Skin of body (tissue), 2 donors: Measurements from ENCODE around the gene NOTUM. TPM values are rescaled to one million over a fixed set of nuclear protein-coding genes. Genes with fewer than 3 reads are reported as not detected.
"Not testable (repeated sequence)": the region's sequence is repeated elsewhere in the genome, so short reads cannot be mapped to it uniquely, and the experiment has no call there.

Source experiments
- DNase-seq: peaks from one replicate; lab custom pipeline; 2025; lab: John Stamatoyannopoulos, UW
- total RNA-seq: library from RNA; depleted of rRNA; stranded (reverse); fragments of >200 nt; gene quantifications from one replicate; pipeline ENCODE4 v1.2.3, GENCODE V29; 2014

The NOTUM gene
- total RNA-seq, 1 donor from 2014 or later = 1.7 TPM

DNA sequence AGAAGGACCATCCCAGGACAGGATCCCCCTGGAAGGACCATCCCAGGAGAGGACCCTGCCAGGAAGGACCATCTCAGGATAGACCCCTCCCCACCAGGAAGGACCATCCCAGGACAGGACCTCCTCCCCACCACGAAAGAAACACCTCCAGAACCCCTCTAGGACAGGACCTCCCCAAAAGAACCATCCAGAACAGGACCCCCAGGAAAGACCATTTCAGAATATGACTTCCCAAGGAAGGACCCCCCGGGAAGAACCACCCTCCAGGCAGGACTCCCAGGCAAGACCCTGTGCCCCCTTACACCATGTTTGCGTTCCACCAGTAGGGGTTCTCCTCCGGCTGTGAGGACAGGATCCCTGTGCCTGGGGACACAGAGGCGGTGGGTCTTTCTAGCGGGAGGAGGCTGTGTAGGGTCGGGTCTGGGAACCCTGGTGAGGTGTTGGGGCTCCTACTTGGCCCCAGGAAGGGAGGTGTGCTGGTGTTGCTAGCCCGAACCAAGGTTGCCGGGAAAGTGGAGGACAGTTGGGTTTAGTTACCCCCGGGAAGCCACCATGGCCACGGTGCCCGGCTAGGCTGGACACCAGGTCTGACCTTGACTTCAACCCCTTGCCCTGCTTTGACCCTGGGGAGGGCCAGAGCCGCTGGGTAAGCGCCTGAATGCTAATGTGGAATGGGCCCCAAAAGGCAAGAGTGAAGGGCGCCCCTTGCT, 2.2 kb downstream of the NOTUM start:
- DNase-seq = no peak

- DNase-seq = no peak
Observed at GRCh38 chr17:81957691-81958432, 3.1 kb downstream of the NOTUM start.

- no peak for DNase-seq
Observed at GRCh38 chr17:81956607-81957589, 4.1 kb downstream of the NOTUM start.

DNA sequence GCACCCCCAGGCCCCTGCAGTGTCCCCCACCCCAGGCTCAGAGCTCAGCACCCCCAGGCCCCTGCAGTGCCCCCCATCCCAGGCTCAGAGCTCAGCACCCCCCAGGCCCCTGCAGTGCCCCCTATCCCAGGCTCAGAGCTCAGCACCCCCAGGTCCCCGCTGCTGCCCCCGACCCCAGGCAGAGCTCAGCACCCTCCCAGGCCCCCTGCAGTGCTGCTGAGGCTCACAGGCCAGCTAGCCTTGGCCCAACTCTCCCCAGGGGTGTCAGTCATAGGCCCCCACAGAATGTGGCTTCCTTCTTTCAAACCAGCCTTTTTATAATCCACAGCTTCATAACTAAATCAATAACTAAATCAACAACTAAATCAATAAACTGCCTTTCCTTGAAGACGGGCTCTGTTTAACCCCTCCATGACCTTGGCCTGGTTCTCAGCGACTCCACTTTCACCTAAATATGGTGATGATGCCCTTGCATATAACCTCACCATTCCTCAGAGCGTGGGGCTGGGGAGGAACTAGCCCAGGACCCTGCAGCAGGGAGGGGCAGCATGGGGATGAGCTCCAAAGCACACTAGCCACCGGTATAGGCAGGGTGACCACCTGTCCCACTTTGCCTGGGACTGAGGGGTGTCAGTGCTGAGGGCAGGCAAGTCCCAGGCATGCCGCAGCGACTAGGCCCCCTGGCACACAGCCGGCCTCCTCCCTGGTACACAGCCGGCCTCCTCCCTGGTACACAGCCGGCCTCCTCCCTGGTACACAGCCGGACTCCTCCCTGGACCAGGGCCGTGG, 5.0 kb downstream of the NOTUM start:
- DNase-seq = no peak

DNA sequence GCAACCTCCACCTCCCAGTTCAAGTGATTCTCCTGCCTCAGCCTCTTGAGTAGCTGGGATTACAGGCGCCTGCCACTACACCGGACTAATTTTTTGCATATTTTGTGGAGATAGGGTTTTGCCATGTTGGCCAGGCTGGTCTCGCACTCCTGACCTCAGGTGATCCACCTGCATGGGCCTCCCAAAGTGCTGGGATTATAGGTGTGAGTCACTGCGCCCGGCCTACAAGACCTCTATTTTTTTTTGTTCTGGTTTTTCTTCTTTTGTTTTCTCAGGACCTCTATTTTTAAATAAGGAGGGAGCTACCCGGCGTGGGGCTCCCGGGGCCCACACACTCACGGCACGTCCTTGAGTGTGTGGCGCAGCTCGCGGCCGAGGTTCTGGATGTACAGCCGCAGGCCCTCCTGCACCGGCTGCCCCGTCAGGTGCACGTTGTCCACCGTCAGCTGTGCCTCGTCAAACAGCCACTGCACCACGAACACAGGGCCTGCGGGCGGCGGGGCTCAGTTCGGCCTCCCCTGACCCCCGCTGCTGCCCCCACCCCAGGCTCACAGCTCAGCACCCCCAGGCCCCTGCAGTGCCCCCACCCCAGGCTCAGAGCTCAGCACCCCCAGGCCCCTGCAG, 5.8 kb downstream of the NOTUM start:
- no peak for DNase-seq

GRCh38 chr17:81954131-81955057, 6.6 kb downstream of the NOTUM start:
- DNase-seq = no peak

DNA sequence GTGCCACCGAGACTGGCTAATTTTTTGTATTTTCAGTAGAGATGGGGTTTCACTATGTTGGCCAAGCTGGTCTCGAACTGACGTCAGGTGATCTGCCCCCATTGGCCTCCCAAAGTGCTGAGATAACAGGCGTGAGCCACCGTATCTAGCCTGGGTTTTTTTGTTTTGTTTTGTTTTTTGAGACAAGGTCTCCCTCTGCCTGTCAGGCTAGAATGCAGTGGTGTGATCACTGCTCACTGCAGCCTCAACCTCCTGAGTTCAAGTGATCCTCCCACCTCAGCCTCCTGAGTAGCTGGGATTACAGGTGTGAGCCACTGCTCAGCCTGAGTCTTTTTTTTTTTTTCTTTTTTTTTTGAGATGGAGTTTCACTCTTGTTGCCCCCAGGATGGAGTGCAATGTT, 7.5 kb downstream of the NOTUM start:
- DNase-seq = not testable (repeated sequence)

DNA sequence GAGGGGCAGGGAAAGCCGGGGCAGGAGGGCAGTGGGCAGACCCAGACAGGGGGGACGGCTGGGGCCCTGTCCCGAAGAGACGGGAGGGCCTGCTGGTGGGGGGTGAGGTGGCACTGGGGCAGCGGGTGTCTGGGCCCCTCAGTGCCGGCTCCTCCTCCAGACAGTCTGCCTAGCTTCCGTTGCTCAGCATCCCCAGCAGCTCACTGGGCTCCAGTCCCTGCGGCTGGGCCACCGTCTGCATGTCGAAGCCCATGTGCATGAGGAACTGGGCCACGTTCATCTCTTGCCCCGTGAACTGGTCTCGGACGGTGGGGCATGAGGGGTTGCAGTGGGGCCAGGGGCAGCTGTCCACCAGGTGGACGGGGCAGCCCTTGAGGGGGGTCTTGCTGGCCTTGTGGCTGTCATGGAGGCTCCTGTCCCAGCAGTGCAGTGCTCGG, 8.2 kb downstream of the NOTUM start:
- no peak for DNase-seq

- no peak for DNase-seq
Observed at GRCh38 chr17:81951785-81952684, 9.0 kb downstream of the NOTUM start.

DNA sequence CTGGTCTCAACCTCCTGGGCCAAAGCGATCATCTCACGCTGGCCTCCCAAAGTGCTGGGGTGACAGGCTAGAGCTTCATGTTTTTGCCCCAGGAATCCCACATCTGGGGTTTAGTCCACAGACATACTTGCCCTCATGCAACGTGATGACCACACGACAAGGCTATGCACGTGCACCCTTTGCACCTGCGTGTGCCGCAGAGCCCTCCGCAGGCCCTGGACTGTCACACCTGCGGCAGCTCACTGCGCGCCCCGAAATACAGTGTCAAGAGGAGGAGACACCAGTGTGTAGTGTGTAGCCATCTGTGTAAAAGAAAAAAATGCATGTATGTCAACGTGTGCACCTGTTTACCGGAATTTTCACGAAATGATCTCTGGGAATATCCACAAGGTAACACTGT, 10.5 kb downstream of the NOTUM start:
- no peak for DNase-seq

- DNase-seq = no peak
Observed at GRCh38 chr17:81948635-81949378, 12.2 kb downstream of the NOTUM start.

DNA sequence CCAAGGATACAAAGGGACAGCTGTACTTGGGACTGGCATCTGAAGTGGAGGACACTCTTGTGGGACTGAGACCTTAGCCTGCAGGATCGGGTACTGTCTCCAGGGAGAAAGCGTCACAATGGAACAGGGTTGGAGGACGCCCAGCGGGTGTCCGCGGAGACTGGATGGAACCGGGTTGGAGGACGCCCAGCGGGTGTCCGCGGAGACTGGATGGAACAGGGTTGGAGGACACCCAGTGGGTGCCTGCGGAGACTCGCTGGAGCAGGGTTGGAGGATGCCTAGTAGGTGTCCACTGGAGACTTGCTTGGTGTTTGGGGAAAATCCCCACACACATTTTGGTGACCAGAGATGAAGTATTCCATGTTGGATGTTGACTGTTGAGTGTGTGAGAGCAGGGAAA, 13.8 kb downstream of the NOTUM start, which contains the start of gene MYADML2:
TSS of gene MYADML2 (minus strand) at position 45 of the 400 bp plus-strand sequence. CDS start 5,492 bp downstream, outside the sequence.
- no peak for DNase-seq

- DNase-seq = no peak
Observed at GRCh38 chr17:81944858-81945257, 16.1 kb downstream of the NOTUM start.

GRCh38 chr17:81942167-81942553, 18.8 kb downstream of the NOTUM start:
- DNase-seq = no peak

GRCh38 chr17:81941484-81942166, 19.4 kb downstream of the NOTUM start:
- no peak for DNase-seq

- no peak for DNase-seq
Observed at GRCh38 chr17:81940538-81941483, 20.2 kb downstream of the NOTUM start.
